D721Med (cell line): ENCODE data around the gene GMPR2.

ENCODE experiments used
- DNase-seq: peaks from one replicate; pipeline ENCODE4 v3.0.0; 2011; ENCODE audit warnings: low spot score; ENCODE audit not compliant: insufficient read length
- FAIRE-seq: peaks from 2 replicates; lab custom pipeline; 2011; peaks lifted over from hg19 to GRCh38; lab: Jason Lieb, UNC
- CTCF ChIP-seq: IDR thresholded peaks from 2 replicates; pipeline ENCODE4 v1.5.1; 2012; ENCODE audit warnings: mild to moderate bottlenecking, control low read depth; ENCODE audit not compliant: insufficient read depth; ENCODE audit errors: missing control alignments

The GMPR2 gene

DNA sequence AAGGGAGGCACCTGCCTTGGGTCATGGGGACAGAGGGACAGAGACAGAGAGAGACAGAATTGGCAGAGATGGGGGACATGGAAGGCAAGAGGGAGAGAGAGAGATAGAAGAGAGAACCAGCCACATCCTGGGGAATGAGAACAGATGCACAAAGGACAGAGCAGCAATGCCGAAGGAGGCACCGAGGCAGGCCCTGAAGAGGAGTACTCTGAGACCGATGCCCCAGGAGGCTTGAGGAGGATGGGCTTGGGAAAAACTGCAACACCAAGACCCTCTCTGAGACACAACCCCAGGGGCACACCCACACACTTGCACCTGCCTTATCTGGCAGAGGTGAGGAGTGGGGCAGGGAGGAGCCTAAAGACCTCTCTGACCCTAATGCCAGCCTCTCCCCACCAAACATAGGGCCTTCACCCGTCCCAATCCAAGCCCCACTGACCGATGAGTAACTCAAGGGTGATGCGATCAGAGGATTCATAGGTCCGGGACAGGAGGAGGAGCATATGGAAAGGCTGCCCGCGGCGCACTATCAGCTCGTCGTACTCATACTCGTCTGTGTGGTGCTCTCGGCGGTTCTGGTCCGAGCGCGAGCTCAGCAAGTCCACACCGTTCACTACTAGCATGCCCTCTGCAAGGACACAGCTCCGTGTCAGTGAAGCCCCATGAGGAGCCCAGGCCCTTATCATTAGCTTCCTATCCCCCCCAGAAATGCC lies 28.7 kb downstream of the GMPR2 start:
- FAIRE-seq (no peak), DNase-seq (no peak)
- TF ChIP-seq CTCF, result no peak

DNA sequence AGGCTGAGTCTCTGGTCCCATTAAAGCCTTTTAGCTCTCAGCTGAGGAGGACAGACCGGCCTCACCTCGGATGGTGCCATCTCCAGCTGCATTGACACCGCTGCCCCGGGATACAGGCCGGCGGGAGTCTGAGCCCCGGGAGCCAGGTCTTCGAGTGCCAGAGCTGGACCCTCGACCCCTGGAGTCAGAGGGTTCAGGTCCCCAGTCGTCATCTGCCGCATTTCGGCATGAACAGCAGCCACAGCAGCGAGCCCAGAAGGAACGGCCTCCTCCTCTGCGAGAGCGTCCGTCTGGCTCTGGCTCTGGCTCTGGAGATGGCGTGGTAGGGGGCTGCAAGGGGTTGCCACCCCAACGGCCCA lies 29.2 kb downstream of the GMPR2 start:
- DNase-seq, result no peak
- FAIRE-seq, result no peak
- no peak for TF ChIP-seq CTCF

DNA sequence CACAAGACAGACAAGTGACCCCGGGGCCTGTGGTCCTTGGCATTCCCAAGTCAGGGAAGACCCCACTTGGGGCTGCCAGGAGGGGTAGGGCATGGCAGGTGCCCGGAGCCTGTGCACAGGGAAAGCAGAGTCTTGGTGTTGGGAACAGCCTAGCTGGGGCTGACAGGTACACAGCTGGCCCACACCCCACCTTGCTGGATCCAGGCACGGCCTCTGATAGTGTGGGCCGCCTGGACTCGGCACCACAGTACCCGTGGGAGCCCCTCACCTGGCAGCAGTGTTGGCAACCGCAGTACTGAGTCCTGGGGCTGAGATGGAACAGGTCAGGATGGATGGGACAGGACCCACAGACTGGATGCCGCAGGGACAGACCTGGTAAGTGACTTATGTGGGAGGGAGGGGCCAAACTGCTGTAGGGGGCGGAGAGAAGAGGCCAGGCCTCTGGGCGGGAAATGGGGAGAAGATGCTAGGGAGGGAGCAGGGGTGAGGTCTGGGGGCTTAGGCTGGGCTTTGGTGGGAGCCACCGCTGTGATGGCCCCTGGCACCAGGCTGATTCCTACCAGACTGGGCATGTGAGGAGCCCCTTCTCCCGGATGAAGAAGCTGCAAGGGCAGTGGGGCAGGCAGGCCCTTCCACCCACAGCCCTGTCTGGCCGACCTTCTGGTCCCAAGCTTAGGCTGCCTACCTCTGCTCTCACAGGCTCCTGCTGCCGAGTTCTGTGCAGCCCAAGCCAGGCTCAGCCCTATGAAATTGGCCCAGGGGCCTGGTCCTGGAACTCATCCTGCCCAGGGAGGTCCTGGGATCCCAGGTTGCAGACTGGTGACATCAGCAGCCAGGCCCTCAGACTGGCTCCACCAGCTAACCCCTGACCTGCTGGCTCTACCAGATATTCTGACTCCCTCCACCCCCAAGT lies 30.3 kb downstream of the GMPR2 start, which contains the start of gene TGM1:
TSS of gene TGM1 (minus strand) at position 357 of the 913 bp plus-strand sequence. CDS start 825 bp downstream, outside the sequence.
- no peak for FAIRE-seq
- no peak for TF ChIP-seq CTCF
- no peak for DNase-seq

DNA sequence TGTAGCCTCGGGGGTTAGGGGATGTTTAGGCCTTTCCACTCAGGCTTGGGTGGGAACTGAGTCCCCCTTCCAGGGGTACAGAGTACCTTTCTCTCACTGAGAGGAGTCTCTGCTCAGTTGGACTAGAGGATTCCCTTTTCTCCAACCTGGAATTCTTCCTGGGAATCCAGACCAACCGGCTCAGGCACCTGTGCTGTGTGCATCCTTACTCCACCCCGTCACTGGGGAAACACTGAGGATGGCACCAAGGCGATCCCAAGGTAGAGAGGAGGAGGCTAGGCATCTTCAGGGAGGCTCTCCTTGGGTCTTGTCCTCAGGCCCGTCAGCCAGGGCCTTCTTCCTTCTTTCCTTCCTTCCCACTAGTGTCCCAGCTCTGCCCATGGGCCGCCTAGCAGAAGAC lies 31.1 kb downstream of the GMPR2 start:
- TF ChIP-seq CTCF, result no peak
- DNase-seq (no peak), FAIRE-seq (no peak)

DNA sequence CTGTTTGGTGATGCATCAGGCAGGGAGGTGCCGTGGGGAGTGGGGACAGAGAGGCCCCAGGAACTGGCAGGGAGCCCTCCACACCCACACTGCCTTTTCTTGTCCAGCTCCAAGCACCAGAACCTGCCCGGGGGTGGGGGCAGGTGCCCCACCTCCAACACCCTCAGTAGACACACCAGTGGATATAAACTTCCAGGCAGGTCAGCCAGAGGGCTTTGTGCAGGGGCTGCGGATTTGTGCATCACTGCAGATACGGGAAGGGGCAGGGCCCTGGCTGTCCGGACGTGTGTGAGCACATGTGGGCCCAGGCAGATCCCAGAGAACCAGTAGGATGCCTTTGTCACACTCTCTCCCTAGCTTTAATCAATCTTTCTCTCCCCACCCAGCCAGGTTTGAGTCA lies 31.6 kb downstream of the GMPR2 start:
- no peak for FAIRE-seq
- DNase-seq, result no peak
- no peak for TF ChIP-seq CTCF

DNA sequence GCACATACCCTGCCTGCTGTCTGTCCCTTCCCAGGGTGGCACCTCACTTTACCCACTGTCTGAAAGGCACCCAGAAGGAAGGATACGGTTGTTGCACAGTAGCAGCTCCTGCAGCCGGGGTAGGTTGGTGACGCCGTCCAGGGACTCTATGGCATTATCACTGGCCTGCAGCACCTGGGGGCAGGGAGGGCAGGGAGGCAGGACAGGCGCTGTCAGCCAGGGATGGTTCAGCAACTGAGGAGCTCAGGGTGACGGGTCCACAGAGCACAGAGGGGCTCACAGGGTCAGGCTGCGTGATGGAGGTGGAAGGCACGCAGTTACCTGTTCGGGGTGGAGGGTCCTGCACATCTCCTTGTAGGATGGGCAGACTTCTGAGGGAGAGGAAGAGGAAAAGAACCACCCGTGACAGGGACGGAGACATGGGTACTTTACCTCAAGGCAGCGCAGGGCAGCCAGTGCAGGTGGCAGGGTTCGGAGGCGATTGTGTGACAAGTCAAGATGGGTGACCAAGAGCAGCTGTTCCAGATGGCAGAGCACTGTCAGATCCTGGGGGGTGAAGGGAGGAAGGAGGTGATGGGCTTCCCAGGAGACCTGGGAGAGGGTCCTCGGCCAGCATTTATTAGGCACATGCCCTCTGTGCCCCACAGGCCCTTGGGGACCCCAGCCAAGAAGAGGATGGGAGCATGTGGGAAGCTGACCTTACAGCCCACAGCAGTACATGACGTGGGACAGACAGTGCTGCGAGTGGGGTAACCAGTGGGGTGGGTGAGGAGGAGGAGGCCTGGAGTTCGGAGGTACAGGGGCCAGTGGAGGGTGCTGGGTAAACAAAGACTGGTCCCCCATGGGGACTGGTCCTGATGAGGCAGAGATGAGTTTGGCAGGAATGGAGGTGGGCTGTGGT lies 33.9 kb downstream of the GMPR2 start:
- DNase-seq (no peak), FAIRE-seq (no peak)
- no peak for TF ChIP-seq CTCF
